Measurements from ENCODE around the gene PRKAB1. TPM values are rescaled to one million over a fixed set of nuclear protein-coding genes. Genes with fewer than 3 reads are reported as not detected.

Gene PRKAB1
- polyA plus RNA-seq, 2 of the 4 experiments (the other 2 are of a cell fraction): 19.0 to 49.2 TPM

- 89% methylated on average over 8 of the region's 8 CpGs for WGBS (ENCODE audit: missing lambda C conversion rate)
- no peaks in the 10 kb centered on the region for H3K9me3 ChIP-seq
- ATAC-seq: no peak
These were observed 61.9 kb downstream of the PRKAB1 start for GRCh38 chr12:119729871-119730270.

GRCh38 chr12:119730381-119730780 is 62.4 kb downstream of the PRKAB1 start:
- 96% methylated on average over 13 of the region's 13 CpGs for WGBS (ENCODE audit: missing lambda C conversion rate)
- H3K9me3 ChIP-seq: no peaks in the 10 kb centered on the region
- no peak for DNase-seq (ENCODE audit: low read depth in 1 of 2, low spot score in 1 of 2)
- no peaks in the 10 kb centered on the region for H3K4me1 ChIP-seq
- no peak for ATAC-seq
- TF ChIP-seq JUN (IDR thresholded peaks at IDR 0.05) (no peak), ATOH8 (CRISPR knock-in tag; IDR thresholded peaks at IDR 0.05; ENCODE audit: low read depth) (no peak), RARB (CRISPR knock-in tag; IDR thresholded peaks at IDR 0.05) (no peak), MAZ (IDR thresholded peaks at IDR 0.05; ENCODE audit: borderline replicate concordance, low read depth, low read length) (no peak), EP300 (IDR thresholded peaks at IDR 0.05) (no peak), TP53 (CRISPR knock-in tag; IDR thresholded peaks at IDR 0.05) (no peak), KDM1A (IDR thresholded peaks at IDR 0.05; ENCODE audit: low read depth) (no peak), SREBF2 (IDR thresholded peaks at IDR 0.05) (no peak), EHMT2 (IDR thresholded peaks at IDR 0.05; ENCODE audit: low read depth) (no peak), EHF (CRISPR knock-in tag; IDR thresholded peaks at IDR 0.05) (no peak), JUNB (IDR thresholded peaks at IDR 0.05) (no peak), POLR2A (IDR thresholded peaks at IDR 0.05; ENCODE audit: low read length) (no peak), ZSCAN20 (CRISPR knock-in tag; IDR thresholded peaks at IDR 0.05) (no peak), POLR2AphosphoS2 (conservative IDR thresholded peaks at IDR 0.05; ENCODE audit: low read length) (no peak), MAFK (IDR thresholded peaks at IDR 0.05; ENCODE audit: partially characterized antibody) (no peak)
- ChIA-PET CTCF (no interaction called here), POLR2A (no interaction called here)
- no peak for FAIRE-seq
- H3K27ac ChIP-seq: no peak overlapping the region
- no peak overlapping the region for H3K4me3 ChIP-seq
- H3K4me2 ChIP-seq: no peak overlapping the region

More at GRCh38 chr12:119729871-119730270, 61.9 kb downstream of the PRKAB1 start:
- no peak for TF ChIP-seq ZC3H11A (IDR thresholded peaks at IDR 0.05)
- TF ChIP-seq EP300 (IDR thresholded peaks at IDR 0.05): no peak
- no peak for TF ChIP-seq CTCF (IDR thresholded peaks at IDR 0.05)
- no peak for TF ChIP-seq MAZ (IDR thresholded peaks at IDR 0.05; ENCODE audit: borderline replicate concordance, low read depth, low read length)
- TF ChIP-seq KDM5A (IDR thresholded peaks at IDR 0.05): no peak
- no peak for TF ChIP-seq CHD2 (IDR thresholded peaks at IDR 0.05; ENCODE audit: low read length, partially characterized antibody)
- no peak overlapping the region for H3K4me3 ChIP-seq
- no peak for DNase-seq (ENCODE audit: low read depth in 1 of 2, low spot score in 1 of 2)
- H3K4me1 ChIP-seq: no peaks in the 10 kb centered on the region
- no peak for FAIRE-seq
- CTCF ChIA-PET: no interaction called here
- no peak overlapping the region for H3K4me2 ChIP-seq
- no peak overlapping the region for H3K27ac ChIP-seq
- POLR2A ChIA-PET: no interaction called here

Small RNA genes lying within 50 kb of the gene (small RNA-seq; reads per million reads assigned to genes)
- gene RN7SKP197: 0 reads per million in 6 experiments

Other genes starting within 250 kb of the PRKAB1 start
- not detected in 2 replicates for gene TMEM233, start 74.4 kb upstream of the PRKAB1 start, polyA plus RNA-seq (2011; rRNA removed)
- not detected in 3 replicates for gene TMEM233, start 74.4 kb upstream of the PRKAB1 start, polyA plus RNA-seq (2017; fragmentation: RNase III; extraction: RNeasy Plus Mini Kit Qiagen cat#74134 plus additional on column Dnase treatment)
- gene CIT, start 209.2 kb downstream of the PRKAB1 start, polyA plus RNA-seq (2011; rRNA removed): 23.9 and 25.4 TPM in 2 replicates
- gene CIT, start 209.2 kb downstream of the PRKAB1 start, polyA plus RNA-seq (2017; fragmentation: RNase III; extraction: RNeasy Plus Mini Kit Qiagen cat#74134 plus additional on column Dnase treatment): 10.1 to 12.6 TPM (median 12.5 TPM) in 3 replicates

All from A549 (cell line).